ES-I3 (cell line): ENCODE data around the gene PROM1.

ENCODE experiments used
- H3K36me3 ChIP-seq: 2 replicates; pipeline ENCODE4 v1.6.1; 2013; ENCODE audit warnings: mild to moderate bottlenecking, low read length, control low read depth, moderate library complexity; ENCODE audit not compliant: insufficient read depth
- H3K4me1 ChIP-seq: 2 replicates; pipeline ENCODE4 v1.6.1; 2013; ENCODE audit warnings: mild to moderate bottlenecking, control low read depth, low read length; ENCODE audit not compliant: insufficient read depth
- H3K9ac ChIP-seq: 2 replicates; pipeline ENCODE4 v1.6.1; 2013; ENCODE audit warnings: low read depth, mild to moderate bottlenecking, low read length, moderate library complexity
- H3K9me3 ChIP-seq: 2 replicates; pipeline ENCODE4 v1.6.1; 2013; ENCODE audit warnings: mild to moderate bottlenecking, low read length, moderate library complexity; ENCODE audit not compliant: control insufficient read depth, insufficient read depth

The PROM1 gene

DNA sequence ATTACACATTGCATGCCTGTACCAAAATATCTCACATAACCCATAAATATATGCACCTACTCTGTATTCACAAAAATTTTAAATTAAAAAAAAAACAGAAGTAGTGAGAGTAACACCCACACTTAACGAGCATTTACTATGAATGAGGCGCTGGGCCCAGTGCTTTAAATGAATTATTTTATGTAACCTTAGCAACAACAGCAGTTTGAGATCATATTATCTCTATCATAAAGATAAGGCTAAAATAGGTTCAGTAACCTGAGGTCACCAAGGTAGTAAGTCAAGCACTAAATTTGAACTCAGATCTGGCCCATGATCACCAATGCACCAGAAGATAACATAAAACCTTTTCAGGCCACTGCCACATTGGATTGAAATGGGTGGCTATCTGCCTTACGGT lies 5.3 kb upstream of the PROM1 start:
- peaks cover 15% of the 10 kb centered on the region; the same call in 1 of the 2 replicates for H3K4me1 ChIP-seq
- H3K9me3 ChIP-seq: peaks cover 3% of the 10 kb centered on the region; the same call in 1 of the 2 replicates
- H3K36me3 ChIP-seq: no peaks in the 10 kb centered on the region
- H3K9ac ChIP-seq: no peak overlapping the region

DNA sequence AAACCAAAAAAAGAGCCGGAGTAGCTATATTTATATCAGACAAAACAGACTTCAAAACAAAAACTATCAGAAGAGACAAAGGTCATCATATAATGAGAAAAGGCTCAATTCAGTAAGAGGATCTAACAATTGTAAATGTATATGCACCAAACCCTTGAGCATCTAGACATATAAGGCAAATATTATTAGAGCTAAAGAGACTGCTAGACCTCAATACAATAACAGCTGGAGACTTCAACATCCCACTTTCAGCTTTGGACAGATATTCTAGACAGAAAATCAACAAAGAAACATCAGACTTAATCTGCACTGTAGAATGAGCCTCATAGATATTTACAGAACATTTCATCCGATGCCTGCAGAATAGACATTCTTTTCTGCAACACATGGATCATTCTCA lies 4.8 kb upstream of the PROM1 start:
- Histone ChIP-seq H3K4me1 (peaks cover 15% of the 10 kb centered on the region; the same call in 1 of the 2 replicates), H3K9me3 (peaks cover 3% of the 10 kb centered on the region; the same call in 1 of the 2 replicates), H3K9ac (no peak overlapping the region), H3K36me3 (no peaks in the 10 kb centered on the region)

GRCh38 chr4:16085822-16086221 lies 2.0 kb upstream of the PROM1 start:
- H3K4me1 ChIP-seq: peaks cover 15% of the 10 kb centered on the region; the same call in 1 of the 2 replicates

GRCh38 chr4:16082426-16083240 lies 1.2 kb downstream of the PROM1 start:
- Histone ChIP-seq H3K9ac (peak overlapping the region; percentile 77), H3K4me1 (peaks cover 33% of the 10 kb centered on the region), H3K9me3 (peaks cover 3% of the 10 kb centered on the region; the same call in 1 of the 2 replicates), H3K36me3 (peaks cover 2% of the 10 kb centered on the region; the same call in 1 of the 2 replicates)

More at GRCh38 chr4:16085822-16086221, 2.0 kb upstream of the PROM1 start:
- no peaks in the 10 kb centered on the region for H3K36me3 ChIP-seq
- no peak overlapping the region for H3K9ac ChIP-seq
- H3K9me3 ChIP-seq: peaks cover 3% of the 10 kb centered on the region; the same call in 1 of the 2 replicates

DNA sequence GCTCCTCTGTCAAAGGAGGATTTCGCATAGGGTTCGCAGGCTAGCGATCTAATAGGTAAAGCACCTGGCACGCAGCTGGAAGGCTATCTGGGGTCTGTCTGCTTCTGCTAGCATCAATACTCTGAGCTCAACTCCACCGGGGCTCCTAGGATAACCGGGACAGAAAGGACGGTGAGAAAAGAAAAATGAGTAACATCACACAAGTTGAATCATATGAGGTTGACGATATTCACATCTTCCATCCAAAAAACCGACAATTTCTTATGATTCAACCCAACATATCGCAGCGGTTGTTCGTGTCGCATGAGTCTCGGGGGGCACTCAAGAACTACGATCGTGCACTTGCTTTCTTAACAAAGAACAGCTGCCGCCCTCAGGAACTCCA lies 1.8 kb downstream of the PROM1 start:
- peak overlapping the region; percentile 77; the same call in 1 of the 2 replicates for H3K9ac ChIP-seq
- peaks cover 2% of the 10 kb centered on the region; the same call in 1 of the 2 replicates for H3K36me3 ChIP-seq
- peaks cover 3% of the 10 kb centered on the region; the same call in 1 of the 2 replicates for H3K9me3 ChIP-seq
- H3K4me1 ChIP-seq: peaks cover 35% of the 10 kb centered on the region

DNA sequence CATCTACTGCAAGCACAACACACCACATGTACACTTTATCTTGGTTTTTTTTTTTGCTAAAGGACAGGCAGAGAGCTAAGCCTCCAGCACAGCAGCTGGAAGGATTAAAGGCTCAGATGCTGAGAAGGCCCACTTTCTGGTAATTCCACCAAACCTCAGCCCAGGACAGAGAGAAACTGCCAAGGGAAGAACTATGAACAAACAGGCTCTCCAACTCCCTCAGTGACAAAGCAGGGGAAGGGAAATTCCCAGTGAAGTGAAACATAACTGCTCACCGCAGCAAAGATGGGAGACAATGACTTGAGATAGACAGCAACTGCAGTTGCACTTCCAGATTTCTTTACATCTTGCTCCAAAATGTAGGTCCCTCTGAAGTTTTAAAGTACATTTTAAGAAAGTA lies 4.8 kb downstream of the PROM1 start:
- Histone ChIP-seq H3K4me1 (peaks cover 41% of the 10 kb centered on the region), H3K36me3 (peaks cover 2% of the 10 kb centered on the region; the same call in 1 of the 2 replicates), H3K9ac (no peak overlapping the region), H3K9me3 (no peaks in the 10 kb centered on the region)

DNA sequence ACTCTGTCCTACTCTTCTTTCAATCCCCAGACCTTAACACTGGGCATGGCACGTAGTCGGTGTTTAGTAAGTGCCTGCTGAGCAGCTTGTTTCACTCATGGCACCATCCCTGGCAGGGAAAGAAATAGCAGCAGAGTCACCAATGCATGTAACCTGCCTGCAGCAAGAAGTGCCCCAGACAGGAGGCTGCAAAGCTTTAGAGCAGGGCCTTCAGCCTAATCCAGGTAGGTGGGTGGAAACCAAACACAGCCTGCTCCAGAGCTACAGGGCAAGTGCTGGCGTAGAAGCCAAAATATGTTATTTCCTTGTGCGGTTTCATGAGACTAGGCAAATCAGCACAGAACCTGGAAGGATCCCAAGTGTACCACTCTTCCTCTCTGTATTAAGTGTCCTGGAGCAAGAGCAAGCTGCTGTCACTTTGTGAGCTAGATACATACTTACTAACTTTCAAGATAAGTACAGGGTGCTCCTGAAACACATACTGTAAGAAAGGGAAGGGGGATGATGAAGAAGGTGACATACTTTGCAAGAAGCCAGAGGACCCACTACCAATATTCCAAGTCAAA lies 5.5 kb downstream of the PROM1 start:
- Histone ChIP-seq H3K9ac (no peak overlapping the region), H3K4me1 (peaks cover 41% of the 10 kb centered on the region), H3K9me3 (no peaks in the 10 kb centered on the region), H3K36me3 (peaks cover 2% of the 10 kb centered on the region; the same call in 1 of the 2 replicates)

GRCh38 chr4:16077786-16078185 lies 6.0 kb downstream of the PROM1 start:
- Histone ChIP-seq H3K4me1 (peaks cover 41% of the 10 kb centered on the region), H3K9me3 (no peaks in the 10 kb centered on the region), H3K36me3 (peaks cover 2% of the 10 kb centered on the region; the same call in 1 of the 2 replicates), H3K9ac (no peak overlapping the region)

GRCh38 chr4:16075975-16076757 lies 7.7 kb downstream of the PROM1 start:
- Histone ChIP-seq H3K36me3 (peaks cover 2% of the 10 kb centered on the region; the same call in 1 of the 2 replicates), H3K4me1 (peaks cover 50% of the 10 kb centered on the region), H3K9me3 (no peaks in the 10 kb centered on the region), H3K9ac (no peak overlapping the region)

GRCh38 chr4:16075061-16075460 lies 8.8 kb downstream of the PROM1 start:
- Histone ChIP-seq H3K4me1 (peaks cover 61% of the 10 kb centered on the region), H3K9me3 (no peaks in the 10 kb centered on the region), H3K9ac (no peak overlapping the region), H3K36me3 (peaks cover 2% of the 10 kb centered on the region; the same call in 1 of the 2 replicates)

DNA sequence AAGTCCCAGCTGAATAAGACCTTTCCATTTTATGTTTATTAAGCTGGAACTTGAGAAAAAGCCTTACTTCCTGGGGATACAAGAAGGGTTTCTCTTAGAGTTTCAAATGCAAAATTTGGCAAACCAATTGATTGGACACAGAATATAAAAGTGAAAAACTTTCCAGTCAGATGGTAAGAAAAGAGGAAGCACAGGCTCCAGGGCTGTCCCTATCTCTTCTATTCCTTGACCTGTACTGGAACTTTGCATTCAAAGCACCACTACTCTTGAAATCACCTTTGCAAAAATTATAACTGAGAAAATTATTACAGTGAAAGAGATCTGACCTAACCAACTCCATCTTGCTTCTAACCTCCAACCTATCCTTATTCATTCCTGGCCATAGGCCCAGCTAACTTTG lies 11.7 kb downstream of the PROM1 start:
- Histone ChIP-seq H3K9me3 (no peaks in the 10 kb centered on the region), H3K36me3 (no peaks in the 10 kb centered on the region), H3K9ac (no peak overlapping the region), H3K4me1 (peaks cover 54% of the 10 kb centered on the region)

DNA sequence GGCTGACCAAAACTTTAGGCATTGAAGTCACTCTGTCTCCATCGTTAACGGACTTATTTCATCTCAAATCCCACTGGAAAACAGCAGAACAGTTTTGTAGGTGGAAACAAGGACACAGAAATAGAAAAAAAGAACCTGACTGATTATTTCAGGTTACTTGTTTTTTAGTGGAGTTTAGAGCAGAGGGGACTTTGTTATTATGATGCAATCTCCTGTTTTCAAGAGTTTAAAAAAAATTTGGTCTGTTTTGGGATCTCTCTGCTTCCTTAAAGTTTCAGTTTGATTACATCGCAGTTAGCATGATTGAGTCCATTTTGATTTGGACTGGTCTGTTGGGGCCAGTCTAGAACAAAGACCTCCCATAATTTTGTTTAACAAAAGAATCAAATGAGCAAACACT lies 13.6 kb downstream of the PROM1 start:
- Histone ChIP-seq H3K9me3 (no peaks in the 10 kb centered on the region), H3K4me1 (peaks cover 42% of the 10 kb centered on the region), H3K9ac (no peak overlapping the region), H3K36me3 (peaks cover 5% of the 10 kb centered on the region)

DNA sequence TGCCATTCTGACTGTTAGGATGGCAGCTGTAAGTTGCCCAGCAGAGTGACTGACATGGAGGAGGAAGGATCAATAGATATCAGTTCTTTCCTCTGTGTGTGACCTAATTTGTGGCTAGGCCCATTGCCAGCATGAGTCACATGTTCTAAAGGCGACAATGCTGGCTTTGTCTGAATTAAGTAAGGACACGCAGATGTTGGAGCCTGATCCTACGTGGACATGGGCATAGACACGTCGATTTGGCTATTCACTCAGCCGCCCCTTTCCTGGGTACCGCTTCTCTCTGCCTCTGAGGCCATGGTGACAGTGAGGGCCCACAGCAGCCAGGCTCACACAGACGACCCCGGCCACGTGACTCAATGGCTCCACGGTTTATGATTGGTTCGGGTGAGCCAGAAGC lies 16.3 kb downstream of the PROM1 start:
- Histone ChIP-seq H3K4me1 (peaks cover 32% of the 10 kb centered on the region), H3K9ac (no peak overlapping the region), H3K36me3 (peaks cover 5% of the 10 kb centered on the region), H3K9me3 (no peaks in the 10 kb centered on the region)

DNA sequence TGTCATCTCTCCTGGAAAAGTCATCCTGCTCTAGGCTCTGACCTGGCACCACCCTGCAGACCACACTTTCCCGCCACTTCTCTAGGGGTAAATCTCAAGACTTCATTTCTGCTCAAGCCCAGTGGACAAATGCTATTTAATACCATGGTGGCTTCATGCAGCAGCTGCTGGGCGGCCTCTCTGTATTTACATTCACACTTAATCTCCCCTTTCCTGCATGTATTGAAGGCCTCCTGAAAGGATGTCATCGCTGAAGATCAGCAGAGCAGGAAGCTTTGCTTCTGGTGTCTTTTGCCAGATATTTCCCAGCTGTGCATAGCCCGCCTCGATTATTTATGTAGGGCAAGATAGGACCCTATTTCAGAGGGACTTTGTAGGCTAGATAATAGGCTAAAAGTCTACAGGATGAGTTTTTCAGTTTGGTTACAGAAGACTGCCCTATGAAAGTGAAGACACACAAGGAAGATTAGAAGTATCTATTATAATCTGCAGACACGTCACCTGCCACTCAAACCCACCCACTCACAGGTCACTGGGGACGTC lies 17.2 kb downstream of the PROM1 start:
- peaks cover 5% of the 10 kb centered on the region for H3K36me3 ChIP-seq
- no peaks in the 10 kb centered on the region for H3K9me3 ChIP-seq
- H3K9ac ChIP-seq: no peak overlapping the region
- peaks cover 26% of the 10 kb centered on the region for H3K4me1 ChIP-seq
